K562 (cell line): ENCODE results near the gene CACNG1. TPM values are rescaled to one million over a fixed set of nuclear protein-coding genes. Genes with fewer than 3 reads are reported as not detected.

Experiments used
- ATAC-seq: fragments of 200-7000 bp; cut with Tn5 transposase; 3 replicates; pipeline ENCODE4 v1.9.1; 2020; ENCODE audit warnings: moderate library complexity
- BruUV-seq: library from RNA; stranded (reverse); fragments of 400-500 nt; replicated peaks from 2 replicates; lab custom pipeline; 2021; lab: Mats Ljungman, UMichigan
- CTCF ChIA-PET: fragments of 300-600 bp; formaldehyde crosslinking; extraction: SDS; loops from one replicate; lab custom pipeline; 2021; ENCODE audit warnings: low intra/inter-chr PET ratio; lab: Yijun Ruan, JAX
- POLR2A ChIA-PET: fragments of 300-600, 350-650 bp; sonication (Branson Sonifier 250); formaldehyde crosslinking; extraction: SDS; loops from one replicate; lab custom pipeline; 2021; ENCODE audit warnings: antibody characterized with exemption, inconsistent platforms; lab: Yijun Ruan, JAX
- DNase-seq, 4 experiments: peaks; one replicate each; pipeline versions ENCODE4 v3.0.0 to v3.0.0-alpha.2; 2011 to 2018; ENCODE audit warnings: low spot score in 3 of 4, mixed read lengths in 3 of 4; ENCODE audit errors: extremely low read depth in 1 of 4
- FAIRE-seq: peaks from 2 replicates; lab custom pipeline; 2011; peaks lifted over from hg19 to GRCh38; lab: Jason Lieb, UNC
- H2AFZ ChIP-seq: 2 replicates; pipeline ENCODE4 v1.6.0; 2011; ENCODE audit warnings: low read depth, low read length, control low read depth, inconsistent platforms
- H3K27ac ChIP-seq: fragments of 200-600 bp; 3 replicates; pipeline ENCODE4 v1.8.0; 2011; ENCODE audit warnings: low read depth, mild to moderate bottlenecking, control low read depth, inconsistent platforms, low read length, moderate library complexity, mixed read lengths; ENCODE audit errors: extremely low read depth
- H3K27me3 ChIP-seq, 2 experiments: fragments of 300-600 bp in 1 of 2; 2 replicates in 1 of 2; 3 replicates in 1 of 2; pipeline versions ENCODE4 v1.6.0 to v1.8.0; 2011; ENCODE audit warnings: inconsistent platforms in 2 of 2, low read length in 2 of 2, mild to moderate bottlenecking in 1 of 2, mixed read lengths in 1 of 2, moderate library complexity in 1 of 2; ENCODE audit not compliant: control insufficient read depth in 2 of 2, insufficient read depth in 2 of 2
- H3K36me3 ChIP-seq: fragments of 300-600 bp; 3 replicates; pipeline ENCODE4 v1.8.0; 2011; ENCODE audit warnings: mild to moderate bottlenecking, low read length, inconsistent platforms; ENCODE audit not compliant: control insufficient read depth, insufficient read depth
- H3K4me1 ChIP-seq, 2 experiments: fragments of 200-600 bp in 1 of 2; replicated peaks in 1 of 2; 2 replicates in 1 of 2; 3 replicates in 1 of 2; pipeline versions ENCODE4 v1.5.1 to v1.8.0; 2011; ENCODE audit warnings: inconsistent platforms in 2 of 2, low read length in 2 of 2, mild to moderate bottlenecking in 1 of 2, mixed read lengths in 1 of 2, moderate library complexity in 1 of 2; ENCODE audit not compliant: control insufficient read depth in 2 of 2, insufficient read depth in 2 of 2
- H3K4me2 ChIP-seq: 2 replicates; pipeline ENCODE4 v1.6.1; 2011; ENCODE audit warnings: low read length, control low read depth, inconsistent platforms, mixed read lengths; ENCODE audit not compliant: insufficient read depth
- H3K4me3 ChIP-seq: fragments of 200-600 bp; sonication (generic), shearing (Covaris generic); 2 replicates; pipeline ENCODE4 v1.5.1; 2016; ENCODE audit warnings: control low read depth, inconsistent platforms
- H3K79me2 ChIP-seq: fragments of 200-600 bp; 3 replicates; pipeline ENCODE4 v1.8.0; 2011; ENCODE audit warnings: low read length, inconsistent platforms; ENCODE audit not compliant: control insufficient read depth, insufficient read depth
- H3K9ac ChIP-seq, 2 experiments: 2 replicates each; pipeline versions ENCODE4 v1.6.0 to v1.6.1; 2011; ENCODE audit warnings: low read depth in 2 of 2, low read length in 2 of 2, control low read depth in 1 of 2, inconsistent platforms in 1 of 2, mild to moderate bottlenecking in 1 of 2, mixed read lengths in 1 of 2; ENCODE audit not compliant: insufficient read depth in 1 of 2
- H3K9me1 ChIP-seq: one replicate; pipeline ENCODE4 v1.6.0; 2011; ENCODE audit warnings: inconsistent platforms, mild to moderate bottlenecking, low read length, moderate library complexity; ENCODE audit not compliant: control insufficient read depth, insufficient read depth
- H3K9me3 ChIP-seq: replicated peaks from 2 replicates; pipeline ENCODE4 v1.5.1; 2011; ENCODE audit warnings: low read depth, low read length, inconsistent platforms; ENCODE audit not compliant: control insufficient read depth, insufficient read depth
- H4K20me1 ChIP-seq: replicated peaks from 2 replicates; pipeline ENCODE4 v1.6.1; 2011; ENCODE audit warnings: low read length, inconsistent platforms, mixed read lengths; ENCODE audit not compliant: control insufficient read depth, insufficient read depth
- CEBPG ChIP-seq, 3 experiments: fragments of 200-800 bp in 1 of 3; sonication (Bioruptor generic) in 1 of 3; sonication (generic) in 1 of 3; formaldehyde crosslinking in 1 of 3; IDR thresholded peaks in 2 of 3; conservative IDR thresholded peaks in 1 of 3; 2 replicates each; pipeline versions ENCODE4 v1.6.1 to v1.8.0; 2016 to 2022; ENCODE audit warnings: missing compliant biosample characterization in 2 of 3, missing genetic modification characterization in 2 of 3, mild to moderate bottlenecking in 1 of 3, missing genetic modification reagents in 1 of 3
- DPF2 ChIP-seq: fragments of 450-650 bp; IDR thresholded peaks from 2 replicates; pipeline ENCODE4 v1.6.1; 2016
- EGR1 ChIP-seq: fragments of 450-650 bp; conservative IDR thresholded peaks from 2 replicates; pipeline ENCODE4 v1.6.1; 2017; ENCODE audit warnings: mild to moderate bottlenecking
- HDAC2 ChIP-seq: fragments of 450-650 bp; IDR thresholded peaks from 2 replicates; pipeline ENCODE4 v1.6.1; 2016; ENCODE audit warnings: mild to moderate bottlenecking
- LCOR ChIP-seq: sonication (generic); formaldehyde crosslinking; IDR thresholded peaks from 2 replicates; pipeline ENCODE4 v1.8.0; 2022; ENCODE audit warnings: mild to moderate bottlenecking, missing genetic modification reagents
- MEIS2 ChIP-seq: fragments of 450-650 bp; IDR thresholded peaks from 2 replicates; pipeline ENCODE4 v1.6.1; 2014; ENCODE audit warnings: mild to moderate bottlenecking; ENCODE audit not compliant: partially characterized antibody
- OTX1 ChIP-seq: fragments of 450-650 bp; formaldehyde crosslinking; IDR thresholded peaks from 2 replicates; pipeline ENCODE4 v1.4.0; 2022; ENCODE audit warnings: mild to moderate bottlenecking
- PTBP1 ChIP-seq: fragments of 200-400 bp; formaldehyde crosslinking; IDR thresholded peaks from 2 replicates; pipeline ENCODE4 v1.6.1; 2017; ENCODE audit warnings: low read depth, low read length
- PTTG1 ChIP-seq: fragments of 450-650 bp; IDR thresholded peaks from 2 replicates; pipeline ENCODE4 v1.6.1; 2016; ENCODE audit warnings: low read depth, mild to moderate bottlenecking, missing genetic modification characterization, missing compliant biosample characterization
- U2AF2 ChIP-seq: fragments of 200-400 bp; formaldehyde crosslinking; optimal IDR thresholded peaks from 2 replicates; pipeline ENCODE3; 2017; ENCODE audit warnings: low read depth, mild to moderate bottlenecking, low read length
- ZBTB1 ChIP-seq: sonication (generic); formaldehyde crosslinking; IDR thresholded peaks from 2 replicates; pipeline ENCODE4 v1.8.1; 2023; ENCODE audit warnings: missing genetic modification reagents, low read depth, mild to moderate bottlenecking, borderline replicate concordance
- WGBS: fragments of 100-300 bp; shearing (Covaris generic); methylation state at CpG from one replicate; pipeline ENCODE4 v1.1.6; 2016; ENCODE audit warnings: low coverage, mixed read lengths; ENCODE audit not compliant: insufficient coverage; ENCODE audit errors: missing lambda C conversion rate; 5-methylcytosine and 5-hydroxymethylcytosine counted together
- in situ Hi-C: fragments of 300-500 bp; cut with MboI; formaldehyde crosslinking; loops from 4 replicates; pipeline ENCODE4 v1.15.0; 2018; ENCODE audit warnings: inconsistent platforms, mixed read lengths
- intact Hi-C: fragments of 100-400 bp; cut with micrococcal nuclease; formaldehyde crosslinking; loops from 2 replicates; pipeline ENCODE4 v1.14.2; 2022
- polyA plus RNA-seq, 8 experiments: library from polyadenylated mRNA; depleted of rRNA in 4 of 8; stranded (reverse) in 5 of 8; unstranded in 3 of 8; fragments of >200 nt; fragmentation: Nextera tagmentation in 2 of 8; fragmentation: Illumina TruSeq in 1 of 8; extraction: Ambion mirVana in 2 of 8; extraction: Trizol in 1 of 8; gene quantifications; 2 replicates each; pipeline versions ENCODE4 v1.2.1 to v1.2.3, GENCODE V29; 2011 to 2014; ENCODE audit warnings: inconsistent platforms in 1 of 8, missing spikeins in 1 of 8
- total RNA-seq, 7 experiments: library from RNA; depleted of rRNA in 6 of 7; stranded (reverse); fragments of >200 nt in 6 of 7; fragmentation: Illumina TruSeq in 2 of 7; extraction: Trizol in 2 of 7; gene quantifications; 2 replicates each; pipeline versions ENCODE4 v1.2.1 to v1.2.3, GENCODE V29; 2011 to 2021; ENCODE audit warnings: low replicate concordance in 1 of 7
- TF ChIP-seq, protein P1 (sequence below): fragments of 250-450 bp; sonication (Bioruptor Pico); IDR thresholded peaks from 2 replicates; pipeline ENCODE4 v1.4.0; 2020

CACNG1 gene
- total and polyA plus RNA-seq, 9 of the 15 experiments (the other 6 are each of a cell fraction or from before 2014, with no cell fraction given), result not detected

DNA sequence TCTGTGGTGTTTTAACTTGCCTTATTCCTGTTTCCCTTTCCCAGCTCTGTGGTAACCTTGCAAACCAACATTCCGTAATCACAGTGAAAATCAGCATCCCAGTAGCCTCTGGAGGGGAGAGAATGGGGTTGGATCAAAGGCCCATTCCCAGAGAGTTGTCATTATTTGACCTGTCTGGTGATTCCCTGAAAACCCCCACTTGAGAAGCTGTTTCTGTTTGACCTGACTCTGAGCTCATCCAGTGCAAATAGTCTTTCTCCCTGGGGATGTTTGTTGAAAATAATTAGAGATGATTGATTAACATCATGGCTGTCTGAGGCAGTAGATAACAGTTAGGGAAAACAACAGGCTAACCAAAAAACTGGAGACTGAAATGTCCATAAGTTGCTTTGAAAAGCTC, 3.0 kb downstream of the CACNG1 start:
- Histone ChIP-seq H3K4me1 (peaks cover 0 to 8% of the 10 kb centered on the region in 2 experiments; a peak in 2 of 5 replicates), H3K36me3 (no peaks in the 10 kb centered on the region), H3K9ac (no peak overlapping the region), H2AFZ (no peak overlapping the region), H3K9me1 (no peaks in the 10 kb centered on the region), H3K27me3 (peaks cover 24 to 48% of the 10 kb centered on the region in 2 experiments; a peak in 4 of 5 replicates), H3K27ac (no peak overlapping the region), H3K4me3 (no peak overlapping the region), H3K4me2 (no peak overlapping the region), H3K9me3 (no peaks in the 10 kb centered on the region; the same call in 1 of the 2 replicates), H4K20me1 (no peaks in the 10 kb centered on the region), H3K79me2 (no peaks in the 10 kb centered on the region)
- ChIA-PET POLR2A (no interaction called here), CTCF (no interaction called here)
- no peak for ATAC-seq
- intact Hi-C loops (no loop called here), in situ Hi-C loops (no loop called here)
- FAIRE-seq, result no peak
- DNase-seq, result no peak
- BruUV-seq, result no TSS peak
- 0% methylated on average over 1 of the region's 1 CpG for WGBS
- TF ChIP-seq DPF2 (no peak), PTBP1 (no peak), MEIS2 (no peak), LCOR (CRISPR knock-in tag) (no peak), PTTG1 (tag) (no peak), OTX1 (CRISPR knock-in tag) (no peak), EGR1 (no peak), ZBTB1 (no peak), CEBPG (CRISPR knock-in tag; IDR thresholded peaks at IDR 0.05) (no peak), CEBPG (tag; conservative IDR thresholded peaks at IDR 0.05 in 1 of 2, IDR thresholded peaks at IDR 0.05 in 1 of 2) (no peak), HDAC2 (no peak), U2AF2 (no peak)
- TF ChIP-seq, protein P1, sequence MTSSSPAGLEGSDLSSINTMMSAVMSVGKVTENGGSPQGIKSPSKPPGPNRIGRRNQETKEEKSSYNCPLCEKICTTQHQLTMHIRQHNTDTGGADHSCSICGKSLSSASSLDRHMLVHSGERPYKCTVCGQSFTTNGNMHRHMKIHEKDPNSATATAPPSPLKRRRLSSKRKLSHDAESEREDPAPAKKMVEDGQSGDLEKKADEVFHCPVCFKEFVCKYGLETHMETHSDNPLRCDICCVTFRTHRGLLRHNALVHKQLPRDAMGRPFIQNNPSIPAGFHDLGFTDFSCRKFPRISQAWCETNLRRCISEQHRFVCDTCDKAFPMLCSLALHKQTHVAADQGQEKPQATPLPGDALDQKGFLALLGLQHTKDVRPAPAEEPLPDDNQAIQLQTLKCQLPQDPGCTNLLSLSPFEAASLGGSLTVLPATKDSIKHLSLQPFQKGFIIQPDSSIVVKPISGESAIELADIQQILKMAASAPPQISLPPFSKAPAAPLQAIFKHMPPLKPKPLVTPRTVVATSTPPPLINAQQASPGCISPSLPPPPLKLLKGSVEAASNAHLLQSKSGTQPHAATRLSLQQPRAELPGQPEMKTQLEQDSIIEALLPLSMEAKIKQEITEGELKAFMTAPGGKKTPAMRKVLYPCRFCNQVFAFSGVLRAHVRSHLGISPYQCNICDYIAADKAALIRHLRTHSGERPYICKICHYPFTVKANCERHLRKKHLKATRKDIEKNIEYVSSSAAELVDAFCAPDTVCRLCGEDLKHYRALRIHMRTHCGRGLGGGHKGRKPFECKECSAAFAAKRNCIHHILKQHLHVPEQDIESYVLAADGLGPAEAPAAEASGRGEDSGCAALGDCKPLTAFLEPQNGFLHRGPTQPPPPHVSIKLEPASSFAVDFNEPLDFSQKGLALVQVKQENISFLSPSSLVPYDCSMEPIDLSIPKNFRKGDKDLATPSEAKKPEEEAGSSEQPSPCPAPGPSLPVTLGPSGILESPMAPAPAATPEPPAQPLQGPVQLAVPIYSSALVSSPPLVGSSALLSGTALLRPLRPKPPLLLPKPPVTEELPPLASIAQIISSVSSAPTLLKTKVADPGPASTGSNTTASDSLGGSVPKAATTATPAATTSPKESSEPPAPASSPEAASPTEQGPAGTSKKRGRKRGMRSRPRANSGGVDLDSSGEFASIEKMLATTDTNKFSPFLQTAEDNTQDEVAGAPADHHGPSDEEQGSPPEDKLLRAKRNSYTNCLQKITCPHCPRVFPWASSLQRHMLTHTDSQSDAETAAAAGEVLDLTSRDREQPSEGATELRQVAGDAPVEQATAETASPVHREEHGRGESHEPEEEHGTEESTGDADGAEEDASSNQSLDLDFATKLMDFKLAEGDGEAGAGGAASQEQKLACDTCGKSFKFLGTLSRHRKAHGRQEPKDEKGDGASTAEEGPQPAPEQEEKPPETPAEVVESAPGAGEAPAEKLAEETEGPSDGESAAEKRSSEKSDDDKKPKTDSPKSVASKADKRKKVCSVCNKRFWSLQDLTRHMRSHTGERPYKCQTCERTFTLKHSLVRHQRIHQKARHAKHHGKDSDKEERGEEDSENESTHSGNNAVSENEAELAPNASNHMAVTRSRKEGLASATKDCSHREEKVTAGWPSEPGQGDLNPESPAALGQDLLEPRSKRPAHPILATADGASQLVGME (CRISPR knock-in tag), result no peak
